22Rv1 (cell line): ENCODE data around the gene EXOC1L.

Source experiments
- H3K27ac ChIP-seq: fragments of 450-650 bp; 2 replicates; pipeline ENCODE4 v1.5.1; 2017
- ZFX ChIP-seq: fragments of 450-650 bp; IDR thresholded peaks from 2 replicates; pipeline ENCODE4 v1.6.1; 2017; ENCODE audit warnings: antibody characterized with exemption, borderline replicate concordance
- TF ChIP-seq, protein P1 (sequence below): fragments of 450-650 bp; IDR thresholded peaks from 2 replicates; pipeline ENCODE4 v1.5.1; 2017; ENCODE audit warnings: mild to moderate bottlenecking

EXOC1L gene

DNA sequence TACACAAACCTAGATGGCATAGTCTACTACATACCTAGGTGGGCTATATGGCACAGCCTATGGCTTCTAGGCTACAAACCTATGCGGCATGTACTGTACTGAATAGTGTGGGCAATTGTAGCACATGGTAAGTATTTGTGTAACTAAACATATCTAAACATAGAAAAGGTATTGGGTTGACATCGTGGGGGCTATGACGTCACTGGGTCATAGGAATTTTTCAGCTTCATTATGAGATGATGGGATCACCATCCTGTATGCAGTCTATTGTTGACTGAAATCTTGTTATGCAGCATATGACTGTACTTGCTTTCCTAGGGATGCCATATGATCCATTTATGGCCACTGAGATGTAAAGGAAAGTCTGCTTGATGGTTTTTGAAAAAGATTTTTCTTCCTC lies 1.9 kb upstream of the EXOC1L start:
- TF ChIP-seq, protein P1, sequence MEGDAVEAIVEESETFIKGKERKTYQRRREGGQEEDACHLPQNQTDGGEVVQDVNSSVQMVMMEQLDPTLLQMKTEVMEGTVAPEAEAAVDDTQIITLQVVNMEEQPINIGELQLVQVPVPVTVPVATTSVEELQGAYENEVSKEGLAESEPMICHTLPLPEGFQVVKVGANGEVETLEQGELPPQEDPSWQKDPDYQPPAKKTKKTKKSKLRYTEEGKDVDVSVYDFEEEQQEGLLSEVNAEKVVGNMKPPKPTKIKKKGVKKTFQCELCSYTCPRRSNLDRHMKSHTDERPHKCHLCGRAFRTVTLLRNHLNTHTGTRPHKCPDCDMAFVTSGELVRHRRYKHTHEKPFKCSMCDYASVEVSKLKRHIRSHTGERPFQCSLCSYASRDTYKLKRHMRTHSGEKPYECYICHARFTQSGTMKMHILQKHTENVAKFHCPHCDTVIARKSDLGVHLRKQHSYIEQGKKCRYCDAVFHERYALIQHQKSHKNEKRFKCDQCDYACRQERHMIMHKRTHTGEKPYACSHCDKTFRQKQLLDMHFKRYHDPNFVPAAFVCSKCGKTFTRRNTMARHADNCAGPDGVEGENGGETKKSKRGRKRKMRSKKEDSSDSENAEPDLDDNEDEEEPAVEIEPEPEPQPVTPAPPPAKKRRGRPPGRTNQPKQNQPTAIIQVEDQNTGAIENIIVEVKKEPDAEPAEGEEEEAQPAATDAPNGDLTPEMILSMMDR: no peak
- TF ChIP-seq ZFX: no peak
- no peak overlapping the region for H3K27ac ChIP-seq

DNA sequence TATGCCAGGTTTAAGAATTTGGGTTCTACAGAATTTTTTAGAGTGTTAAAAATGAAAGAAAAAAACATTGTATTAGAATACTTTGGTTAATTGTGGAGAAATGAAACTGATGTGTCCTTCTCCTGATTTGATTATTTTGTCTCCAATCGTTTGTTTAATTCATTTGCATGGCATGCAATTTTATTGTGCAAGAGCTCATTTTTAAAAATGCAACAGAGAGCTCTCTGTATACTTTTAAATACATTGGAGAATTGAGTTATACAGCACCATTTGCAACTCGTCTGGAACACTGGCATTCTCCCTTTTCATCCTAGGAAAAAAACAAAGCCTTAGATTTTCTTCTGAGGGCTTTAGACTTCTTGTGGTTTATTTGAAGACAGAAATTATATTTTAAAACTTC lies 689 bp downstream of the EXOC1L start:
- H3K27ac ChIP-seq: no peak overlapping the region
- TF ChIP-seq ZFX: no peak
- TF ChIP-seq, protein P1: no peak

DNA sequence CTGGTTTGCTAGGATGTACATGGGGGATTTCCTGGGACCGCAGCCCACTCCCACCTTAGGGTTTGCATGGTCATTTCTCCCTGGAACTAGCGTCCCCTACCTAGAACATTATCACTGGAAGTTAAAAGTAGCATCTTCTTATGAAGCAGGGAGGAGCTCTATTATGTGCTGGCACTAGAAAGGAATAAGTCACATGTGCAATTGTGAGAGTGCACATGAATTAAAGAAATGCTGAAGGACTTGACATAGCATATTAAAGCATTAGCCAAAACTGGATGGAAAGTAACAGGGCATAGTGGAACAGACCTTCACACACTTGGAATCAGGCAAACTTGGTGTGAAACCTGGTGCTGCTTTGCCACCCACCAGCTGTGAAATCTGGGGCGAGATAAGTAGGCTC lies 2.7 kb downstream of the EXOC1L start:
- TF ChIP-seq, protein P1: no peak
- no peak for TF ChIP-seq ZFX

DNA sequence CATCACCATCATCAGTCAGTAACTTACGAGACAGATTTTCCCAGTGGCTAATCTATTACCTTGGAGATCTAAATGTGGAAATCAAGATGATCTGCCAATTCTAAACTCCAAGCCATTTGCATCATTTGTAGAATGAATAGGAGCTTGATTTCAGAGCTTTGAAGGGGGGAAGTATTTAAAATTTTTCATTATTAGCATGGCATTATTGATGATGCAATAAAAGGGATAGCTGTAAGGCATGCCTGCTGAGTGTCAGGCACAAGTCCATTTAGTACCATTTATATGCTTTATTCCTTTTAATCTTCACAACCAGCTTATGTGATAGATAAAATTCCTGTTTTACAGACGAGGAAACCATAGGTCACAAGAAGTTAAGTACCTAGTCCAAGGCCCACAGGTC lies 5.3 kb downstream of the EXOC1L start:
- no peak overlapping the region for H3K27ac ChIP-seq
- no peak for TF ChIP-seq ZFX
- TF ChIP-seq, protein P1: no peak

More for the DNA sequence above, 2.7 kb downstream of the EXOC1L start:
- no peak overlapping the region for H3K27ac ChIP-seq

- no peak overlapping the region for H3K27ac ChIP-seq
- no peak for TF ChIP-seq ZFX
- TF ChIP-seq, protein P1: no peak
These were observed 7.4 kb downstream of the EXOC1L start for GRCh38 chr4:55826986-55827385.

DNA sequence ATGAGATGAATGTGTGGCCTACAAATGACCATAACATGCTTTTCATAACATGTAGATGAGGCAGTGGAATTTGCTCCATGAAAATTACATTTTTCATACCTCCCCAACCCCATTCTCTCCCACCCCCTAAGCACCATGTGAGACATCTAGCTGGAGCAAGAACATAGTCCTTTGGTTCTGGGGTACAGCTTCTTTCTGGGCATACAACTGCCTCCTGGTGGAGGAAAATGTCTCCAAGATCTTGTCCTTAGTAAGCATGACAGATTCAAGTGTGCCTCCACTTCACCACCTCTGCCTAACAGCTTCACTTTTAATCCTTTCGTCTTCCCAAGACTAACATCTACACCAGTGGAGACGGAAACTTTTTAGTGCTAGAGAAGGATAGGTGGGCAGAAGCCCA lies 8.0 kb downstream of the EXOC1L start:
- TF ChIP-seq, protein P1: no peak

GRCh38 chr4:55830048-55830447 lies 10.5 kb downstream of the EXOC1L start:
- TF ChIP-seq ZFX: no peak
- TF ChIP-seq, protein P1: no peak
- H3K27ac ChIP-seq: no peak overlapping the region

More for the DNA sequence above, 8.0 kb downstream of the EXOC1L start:
- H3K27ac ChIP-seq: no peak overlapping the region
